HEK293 (cell line): Measurements from ENCODE around the gene KLHL36.

Source experiments
- CTCF ChIA-PET: fragments of 350-600 bp; formaldehyde crosslinking; extraction: SDS; loops from one replicate; lab custom pipeline; 2021; ENCODE audit warnings: antibody characterized with exemption; lab: Yijun Ruan, JAX
- POLR2A ChIA-PET: fragments of 300-600 bp; formaldehyde crosslinking; extraction: SDS; loops from one replicate; lab custom pipeline; 2020; ENCODE audit warnings: antibody characterized with exemption, inconsistent platforms; lab: Yijun Ruan, JAX
- H3K27ac ChIP-seq: fragments of 200-500 bp; sonication (Bioruptor generic); 2 replicates; pipeline ENCODE4 v1.5.1; 2014; ENCODE audit warnings: low read depth, low read length, control low read depth, inconsistent platforms; ENCODE audit errors: extremely low read depth
- H3K36me3 ChIP-seq, 2 experiments: fragments of 200-500 bp in 1 of 2; sonication (Bioruptor generic) in 1 of 2; 1 replicate in 1 of 2; 2 replicates in 1 of 2; pipeline ENCODE4 v1.5.1; 2014 to 2017; ENCODE audit warnings: inconsistent platforms in 2 of 2, low read length in 2 of 2; ENCODE audit not compliant: control insufficient read depth in 2 of 2, insufficient read depth in 1 of 2
- H3K4me1 ChIP-seq: fragments of 200-500 bp; sonication (Bioruptor generic); 2 replicates; pipeline ENCODE4 v1.5.1; 2014; ENCODE audit warnings: mild to moderate bottlenecking, low read length, inconsistent platforms; ENCODE audit not compliant: control insufficient read depth, insufficient read depth
- H3K4me3 ChIP-seq: 2 replicates; pipeline ENCODE4 v1.5.1; 2011; ENCODE audit warnings: low read depth, mild to moderate bottlenecking, control low read depth, low read length, moderate library complexity
- H3K9me3 ChIP-seq: fragments of 200-500 bp; sonication (Bioruptor generic); 2 replicates; pipeline ENCODE4 v1.5.1; 2014; ENCODE audit warnings: low read depth, low read length, inconsistent platforms; ENCODE audit not compliant: control insufficient read depth, insufficient read depth
- GFI1B ChIP-seq: fragments of 450-650 bp; formaldehyde crosslinking; IDR thresholded peaks from 2 replicates; pipeline ENCODE4 v1.5.1; 2016; ENCODE audit warnings: missing biosample characterization, missing genetic modification characterization
- KLF8 ChIP-seq: fragments of 450-650 bp; formaldehyde crosslinking; IDR thresholded peaks from 2 replicates; pipeline ENCODE4 v1.5.1; 2016; ENCODE audit warnings: missing biosample characterization, missing genetic modification characterization
- KLF9 ChIP-seq: fragments of 450-650 bp; formaldehyde crosslinking; IDR thresholded peaks from 2 replicates; pipeline ENCODE4 v1.5.1; 2016; ENCODE audit warnings: missing biosample characterization, missing genetic modification characterization, low read depth
- MZF1 ChIP-seq: fragments of 450-650 bp; formaldehyde crosslinking; IDR thresholded peaks from 2 replicates; pipeline ENCODE4 v1.5.1; 2017; ENCODE audit warnings: missing biosample characterization, missing genetic modification characterization, borderline replicate concordance
- TRIM28 ChIP-seq: IDR thresholded peaks from 2 replicates; pipeline ENCODE4 v1.6.1; 2011; ENCODE audit warnings: low read length, control low read depth, borderline replicate concordance
- ZBTB17 ChIP-seq: fragments of 450-650 bp; formaldehyde crosslinking; IDR thresholded peaks from 2 replicates; pipeline ENCODE4 v1.5.1; 2016; ENCODE audit warnings: missing biosample characterization, missing genetic modification characterization
- ZBTB21 ChIP-seq: fragments of 450-650 bp; formaldehyde crosslinking; IDR thresholded peaks from 2 replicates; pipeline ENCODE4 v1.5.1; 2017; ENCODE audit warnings: missing biosample characterization, missing genetic modification characterization
- ZNF10 ChIP-seq: fragments of 450-650 bp; formaldehyde crosslinking; IDR thresholded peaks from 2 replicates; pipeline ENCODE4 v1.5.1; 2017; ENCODE audit warnings: missing biosample characterization, missing genetic modification characterization
- ZNF16 ChIP-seq: fragments of 450-650 bp; formaldehyde crosslinking; IDR thresholded peaks from 2 replicates; pipeline ENCODE4 v1.5.1; 2016; ENCODE audit warnings: low read depth, missing biosample characterization, missing genetic modification characterization
- ZNF274 ChIP-seq, 2 experiments: fragments of 200-500 bp in 1 of 2; fragments of 450-650 bp in 1 of 2; sonication (Bioruptor generic) in 1 of 2; formaldehyde crosslinking in 1 of 2; IDR thresholded peaks; 2 replicates each; pipeline versions ENCODE4 v1.5.1 to v1.6.1; 2014 to 2016; ENCODE audit warnings: borderline replicate concordance in 1 of 2, inconsistent platforms in 1 of 2, low read length in 1 of 2, missing biosample characterization in 1 of 2, missing genetic modification characterization in 1 of 2
- ZNF311 ChIP-seq: fragments of 450-650 bp; formaldehyde crosslinking; IDR thresholded peaks from 2 replicates; pipeline ENCODE4 v1.5.1; 2017; ENCODE audit warnings: missing biosample characterization, missing genetic modification characterization, borderline replicate concordance
- ZNF354C ChIP-seq: fragments of 450-650 bp; formaldehyde crosslinking; IDR thresholded peaks from 2 replicates; pipeline ENCODE4 v1.5.1; 2016; ENCODE audit warnings: missing biosample characterization, missing genetic modification characterization, low read depth, borderline replicate concordance
- ZNF555 ChIP-seq: fragments of 450-650 bp; formaldehyde crosslinking; conservative IDR thresholded peaks from 2 replicates; pipeline ENCODE4 v1.5.1; 2017; ENCODE audit warnings: missing biosample characterization, mild to moderate bottlenecking, missing genetic modification characterization, inconsistent platforms
- ZNF560 ChIP-seq: fragments of 450-650 bp; formaldehyde crosslinking; IDR thresholded peaks from 2 replicates; pipeline ENCODE4 v1.5.1; 2017; ENCODE audit warnings: missing biosample characterization, missing genetic modification characterization, borderline replicate concordance
- ZNF747 ChIP-seq: fragments of 450-650 bp; formaldehyde crosslinking; IDR thresholded peaks from 2 replicates; pipeline ENCODE4 v1.5.1; 2016; ENCODE audit warnings: missing biosample characterization, missing genetic modification characterization
- ZNF776 ChIP-seq: fragments of 450-650 bp; formaldehyde crosslinking; IDR thresholded peaks from 2 replicates; pipeline ENCODE4 v1.5.0; 2017; ENCODE audit warnings: missing biosample characterization, missing genetic modification characterization, borderline replicate concordance
- ZNF785 ChIP-seq: fragments of 450-650 bp; formaldehyde crosslinking; IDR thresholded peaks from 2 replicates; pipeline ENCODE4 v1.5.1; 2016; ENCODE audit warnings: missing biosample characterization, missing genetic modification characterization
- TF ChIP-seq, protein P1 (sequence below): fragments of 450-650 bp; formaldehyde crosslinking; IDR thresholded peaks from 2 replicates; pipeline ENCODE4 v1.5.1; 2016; ENCODE audit warnings: missing biosample characterization, missing genetic modification characterization
- TF ChIP-seq, protein P2 (sequence below): fragments of 450-650 bp; formaldehyde crosslinking; IDR thresholded peaks from 2 replicates; pipeline ENCODE4 v1.5.1; 2016; ENCODE audit warnings: missing biosample characterization, missing genetic modification characterization
- TF ChIP-seq, protein P3 (sequence below): fragments of 450-650 bp; IDR thresholded peaks from 2 replicates; pipeline ENCODE4 v1.5.1; 2018; ENCODE audit warnings: missing biosample characterization, missing genetic modification characterization
- TF ChIP-seq, protein P4 (sequence below): fragments of 450-650 bp; formaldehyde crosslinking; IDR thresholded peaks from 2 replicates; pipeline ENCODE4 v1.5.1; 2016; ENCODE audit warnings: missing biosample characterization, missing genetic modification characterization
- TF ChIP-seq, protein P5 (sequence below): IDR thresholded peaks from 2 replicates; pipeline ENCODE4 v1.6.1; 2011; ENCODE audit warnings: mild to moderate bottlenecking, low read depth, low read length, borderline replicate concordance
- TF ChIP-seq, protein P6 (sequence below): fragments of 450-650 bp; formaldehyde crosslinking; IDR thresholded peaks from 2 replicates; pipeline ENCODE4 v1.5.1; 2016; ENCODE audit warnings: missing biosample characterization, missing genetic modification characterization

Gene KLHL36

DNA sequence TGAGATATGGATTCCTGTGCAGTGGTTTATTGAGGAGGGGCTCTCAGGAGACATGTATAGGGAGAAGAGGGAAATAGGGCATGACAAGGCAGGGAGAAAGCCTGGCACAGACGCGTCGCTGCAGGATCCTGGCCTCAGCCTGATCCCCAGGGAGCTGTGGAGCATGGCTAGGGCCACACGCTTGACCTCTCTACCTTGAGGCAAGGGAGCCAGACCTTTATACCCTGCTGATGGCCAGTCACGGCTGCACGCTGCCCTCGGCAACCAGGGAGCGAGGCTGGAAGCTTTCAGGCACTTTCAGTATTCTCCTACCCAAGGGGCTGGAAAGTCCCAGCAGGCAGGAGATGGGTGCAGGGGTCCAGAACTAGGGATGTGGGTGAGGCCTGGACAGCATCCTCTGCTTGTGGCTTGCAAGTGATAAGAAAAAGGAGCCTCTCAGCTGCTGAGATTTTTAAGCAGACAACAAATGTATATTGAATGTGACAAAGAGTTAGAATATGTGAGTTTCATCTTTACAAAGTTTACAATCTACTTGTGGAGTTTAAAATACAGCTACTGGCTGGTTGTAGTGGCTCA lies 10.0 kb upstream of the KLHL36 start:
- TF ChIP-seq ZNF274 (IDR thresholded peaks at IDR 0.05; ENCODE audit: low read length): no peak
- TF ChIP-seq ZNF274 (tag by site-specific recombination; IDR thresholded peaks at IDR 0.05; ENCODE audit: borderline replicate concordance): no peak
- TF ChIP-seq GFI1B (tag by site-specific recombination): no peak
- TF ChIP-seq ZNF785 (tag by site-specific recombination): no peak
- TF ChIP-seq KLF8 (tag by site-specific recombination): no peak
- TF ChIP-seq ZNF311 (tag by site-specific recombination): no peak
- TF ChIP-seq, protein P1, sequence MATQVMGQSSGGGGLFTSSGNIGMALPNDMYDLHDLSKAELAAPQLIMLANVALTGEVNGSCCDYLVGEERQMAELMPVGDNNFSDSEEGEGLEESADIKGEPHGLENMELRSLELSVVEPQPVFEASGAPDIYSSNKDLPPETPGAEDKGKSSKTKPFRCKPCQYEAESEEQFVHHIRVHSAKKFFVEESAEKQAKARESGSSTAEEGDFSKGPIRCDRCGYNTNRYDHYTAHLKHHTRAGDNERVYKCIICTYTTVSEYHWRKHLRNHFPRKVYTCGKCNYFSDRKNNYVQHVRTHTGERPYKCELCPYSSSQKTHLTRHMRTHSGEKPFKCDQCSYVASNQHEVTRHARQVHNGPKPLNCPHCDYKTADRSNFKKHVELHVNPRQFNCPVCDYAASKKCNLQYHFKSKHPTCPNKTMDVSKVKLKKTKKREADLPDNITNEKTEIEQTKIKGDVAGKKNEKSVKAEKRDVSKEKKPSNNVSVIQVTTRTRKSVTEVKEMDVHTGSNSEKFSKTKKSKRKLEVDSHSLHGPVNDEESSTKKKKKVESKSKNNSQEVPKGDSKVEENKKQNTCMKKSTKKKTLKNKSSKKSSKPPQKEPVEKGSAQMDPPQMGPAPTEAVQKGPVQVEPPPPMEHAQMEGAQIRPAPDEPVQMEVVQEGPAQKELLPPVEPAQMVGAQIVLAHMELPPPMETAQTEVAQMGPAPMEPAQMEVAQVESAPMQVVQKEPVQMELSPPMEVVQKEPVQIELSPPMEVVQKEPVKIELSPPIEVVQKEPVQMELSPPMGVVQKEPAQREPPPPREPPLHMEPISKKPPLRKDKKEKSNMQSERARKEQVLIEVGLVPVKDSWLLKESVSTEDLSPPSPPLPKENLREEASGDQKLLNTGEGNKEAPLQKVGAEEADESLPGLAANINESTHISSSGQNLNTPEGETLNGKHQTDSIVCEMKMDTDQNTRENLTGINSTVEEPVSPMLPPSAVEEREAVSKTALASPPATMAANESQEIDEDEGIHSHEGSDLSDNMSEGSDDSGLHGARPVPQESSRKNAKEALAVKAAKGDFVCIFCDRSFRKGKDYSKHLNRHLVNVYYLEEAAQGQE (tag by site-specific recombination): no peak
- no peak for TF ChIP-seq ZBTB21 (tag by site-specific recombination)
- no peak for TF ChIP-seq ZNF555 (tag by site-specific recombination)
- no peak for TF ChIP-seq ZNF10 (tag by site-specific recombination)
- no peak for TF ChIP-seq ZNF16 (tag by site-specific recombination)
- TF ChIP-seq ZNF560 (tag by site-specific recombination): no peak
- TF ChIP-seq, protein P2, sequence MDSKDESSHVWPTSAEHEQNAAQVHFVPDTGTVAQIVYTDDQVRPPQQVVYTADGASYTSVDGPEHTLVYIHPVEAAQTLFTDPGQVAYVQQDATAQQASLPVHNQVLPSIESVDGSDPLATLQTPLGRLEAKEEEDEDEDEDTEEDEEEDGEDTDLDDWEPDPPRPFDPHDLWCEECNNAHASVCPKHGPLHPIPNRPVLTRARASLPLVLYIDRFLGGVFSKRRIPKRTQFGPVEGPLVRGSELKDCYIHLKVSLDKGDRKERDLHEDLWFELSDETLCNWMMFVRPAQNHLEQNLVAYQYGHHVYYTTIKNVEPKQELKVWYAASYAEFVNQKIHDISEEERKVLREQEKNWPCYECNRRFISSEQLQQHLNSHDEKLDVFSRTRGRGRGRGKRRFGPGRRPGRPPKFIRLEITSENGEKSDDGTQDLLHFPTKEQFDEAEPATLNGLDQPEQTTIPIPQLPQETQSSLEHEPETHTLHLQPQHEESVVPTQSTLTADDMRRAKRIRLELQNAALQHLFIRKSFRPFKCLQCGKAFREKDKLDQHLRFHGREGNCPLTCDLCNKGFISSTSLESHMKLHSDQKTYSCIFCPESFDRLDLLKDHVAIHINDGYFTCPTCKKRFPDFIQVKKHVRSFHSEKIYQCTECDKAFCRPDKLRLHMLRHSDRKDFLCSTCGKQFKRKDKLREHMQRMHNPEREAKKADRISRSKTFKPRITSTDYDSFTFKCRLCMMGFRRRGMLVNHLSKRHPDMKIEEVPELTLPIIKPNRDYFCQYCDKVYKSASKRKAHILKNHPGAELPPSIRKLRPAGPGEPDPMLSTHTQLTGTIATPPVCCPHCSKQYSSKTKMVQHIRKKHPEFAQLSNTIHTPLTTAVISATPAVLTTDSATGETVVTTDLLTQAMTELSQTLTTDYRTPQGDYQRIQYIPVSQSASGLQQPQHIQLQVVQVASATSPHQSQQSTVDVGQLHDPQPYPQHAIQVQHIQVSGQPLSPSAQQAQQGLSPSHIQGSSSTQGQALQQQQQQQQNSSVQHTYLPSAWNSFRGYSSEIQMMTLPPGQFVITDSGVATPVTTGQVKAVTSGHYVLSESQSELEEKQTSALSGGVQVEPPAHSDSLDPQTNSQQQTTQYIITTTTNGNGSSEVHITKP (tag by site-specific recombination): no peak
- TF ChIP-seq ZBTB17 (tag by site-specific recombination): no peak
- TF ChIP-seq MZF1: no peak
- TF ChIP-seq ZNF354C: no peak
- no peak for TF ChIP-seq ZNF747 (tag by site-specific recombination)
- Histone ChIP-seq H3K36me3 (no peaks in the 10 kb centered on the region), H3K27ac (no peak overlapping the region), H3K4me3 (no peak overlapping the region), H3K4me1 (no peaks in the 10 kb centered on the region), H3K9me3 (no peaks in the 10 kb centered on the region)
- CTCF ChIA-PET: interaction anchor here (0.7 to 2.6 kb wide), 2 partner anchors 16 to 213 kb away, joined by 4 to 15 read pairs; no protein-coding TSS in a partner anchor
- POLR2A ChIA-PET: no interaction called here

DNA sequence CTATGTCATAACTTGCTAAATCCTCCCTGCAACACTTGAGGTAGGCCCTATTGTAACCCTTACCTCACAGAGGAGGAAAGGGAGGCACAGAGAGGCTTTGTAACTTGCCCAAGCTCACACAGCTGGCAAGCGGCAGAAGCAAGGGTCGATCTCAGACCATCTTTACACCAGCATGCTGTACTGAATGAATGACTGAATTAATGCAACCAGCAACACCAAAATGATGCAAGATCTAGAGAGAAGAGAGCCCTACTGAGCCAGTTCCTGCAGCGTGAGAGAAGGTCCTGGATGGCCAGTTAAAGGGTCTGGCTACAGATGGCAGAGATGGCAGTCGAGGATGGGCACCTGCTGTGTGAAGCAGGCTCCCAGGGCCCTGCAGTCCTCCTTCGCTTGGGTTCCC lies 8.2 kb upstream of the KLHL36 start:
- POLR2A ChIA-PET: no interaction called here
- CTCF ChIA-PET: no interaction called here
- TF ChIP-seq, protein P3, sequence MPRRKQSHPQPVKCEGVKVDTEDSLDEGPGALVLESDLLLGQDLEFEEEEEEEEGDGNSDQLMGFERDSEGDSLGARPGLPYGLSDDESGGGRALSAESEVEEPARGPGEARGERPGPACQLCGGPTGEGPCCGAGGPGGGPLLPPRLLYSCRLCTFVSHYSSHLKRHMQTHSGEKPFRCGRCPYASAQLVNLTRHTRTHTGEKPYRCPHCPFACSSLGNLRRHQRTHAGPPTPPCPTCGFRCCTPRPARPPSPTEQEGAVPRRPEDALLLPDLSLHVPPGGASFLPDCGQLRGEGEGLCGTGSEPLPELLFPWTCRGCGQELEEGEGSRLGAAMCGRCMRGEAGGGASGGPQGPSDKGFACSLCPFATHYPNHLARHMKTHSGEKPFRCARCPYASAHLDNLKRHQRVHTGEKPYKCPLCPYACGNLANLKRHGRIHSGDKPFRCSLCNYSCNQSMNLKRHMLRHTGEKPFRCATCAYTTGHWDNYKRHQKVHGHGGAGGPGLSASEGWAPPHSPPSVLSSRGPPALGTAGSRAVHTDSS (tag by site-specific recombination): no peak
- no peak for TF ChIP-seq KLF9
- TF ChIP-seq ZNF776: no peak
- TF ChIP-seq, protein P4, sequence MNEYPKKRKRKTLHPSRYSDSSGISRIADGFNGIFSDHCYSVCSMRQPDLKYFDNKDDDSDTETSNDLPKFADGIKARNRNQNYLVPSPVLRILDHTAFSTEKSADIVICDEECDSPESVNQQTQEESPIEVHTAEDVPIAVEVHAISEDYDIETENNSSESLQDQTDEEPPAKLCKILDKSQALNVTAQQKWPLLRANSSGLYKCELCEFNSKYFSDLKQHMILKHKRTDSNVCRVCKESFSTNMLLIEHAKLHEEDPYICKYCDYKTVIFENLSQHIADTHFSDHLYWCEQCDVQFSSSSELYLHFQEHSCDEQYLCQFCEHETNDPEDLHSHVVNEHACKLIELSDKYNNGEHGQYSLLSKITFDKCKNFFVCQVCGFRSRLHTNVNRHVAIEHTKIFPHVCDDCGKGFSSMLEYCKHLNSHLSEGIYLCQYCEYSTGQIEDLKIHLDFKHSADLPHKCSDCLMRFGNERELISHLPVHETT (tag by site-specific recombination): no peak
- TF ChIP-seq, protein P5, sequence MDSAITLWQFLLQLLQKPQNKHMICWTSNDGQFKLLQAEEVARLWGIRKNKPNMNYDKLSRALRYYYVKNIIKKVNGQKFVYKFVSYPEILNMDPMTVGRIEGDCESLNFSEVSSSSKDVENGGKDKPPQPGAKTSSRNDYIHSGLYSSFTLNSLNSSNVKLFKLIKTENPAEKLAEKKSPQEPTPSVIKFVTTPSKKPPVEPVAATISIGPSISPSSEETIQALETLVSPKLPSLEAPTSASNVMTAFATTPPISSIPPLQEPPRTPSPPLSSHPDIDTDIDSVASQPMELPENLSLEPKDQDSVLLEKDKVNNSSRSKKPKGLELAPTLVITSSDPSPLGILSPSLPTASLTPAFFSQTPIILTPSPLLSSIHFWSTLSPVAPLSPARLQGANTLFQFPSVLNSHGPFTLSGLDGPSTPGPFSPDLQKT: no peak
- no peak for TF ChIP-seq TRIM28
- TF ChIP-seq, protein P6, sequence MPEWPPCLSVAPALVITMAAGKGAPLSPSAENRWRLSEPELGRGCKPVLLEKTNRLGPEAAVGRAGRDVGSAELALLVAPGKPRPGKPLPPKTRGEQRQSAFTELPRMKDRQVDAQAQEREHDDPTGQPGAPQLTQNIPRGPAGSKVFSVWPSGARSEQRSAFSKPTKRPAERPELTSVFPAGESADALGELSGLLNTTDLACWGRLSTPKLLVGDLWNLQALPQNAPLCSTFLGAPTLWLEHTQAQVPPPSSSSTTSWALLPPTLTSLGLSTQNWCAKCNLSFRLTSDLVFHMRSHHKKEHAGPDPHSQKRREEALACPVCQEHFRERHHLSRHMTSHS (tag by site-specific recombination): no peak
- TF ChIP-seq ZNF354C: no peak

More for the DNA sequence above, 8.2 kb upstream of the KLHL36 start:
- no peaks in the 10 kb centered on the region for H3K9me3 ChIP-seq
- H3K4me3 ChIP-seq: no peak overlapping the region
- H3K27ac ChIP-seq: no peak overlapping the region
- H3K36me3 ChIP-seq: no peaks in the 10 kb centered on the region
- H3K4me1 ChIP-seq: no peaks in the 10 kb centered on the region
